Esophagus mucosa (tissue), 1 donor: ENCODE measurements around the gene ADAT1. TPM values are rescaled to one million over a fixed set of nuclear protein-coding genes. Genes with fewer than 3 reads are reported as not detected.

ENCODE experiments used
- ATAC-seq: fragments of 200-7000 bp; cut with Tn5 transposase; one replicate; pipeline ENCODE4 v1.9.1; 2020
- total RNA-seq: library from RNA; stranded (reverse); gene quantifications from one replicate; pipeline ENCODE4 v1.2.4, GENCODE V29; 2023
- donor health status: DM: yes; HTN: yes; CAD: no.

The ADAT1 gene, protein sequence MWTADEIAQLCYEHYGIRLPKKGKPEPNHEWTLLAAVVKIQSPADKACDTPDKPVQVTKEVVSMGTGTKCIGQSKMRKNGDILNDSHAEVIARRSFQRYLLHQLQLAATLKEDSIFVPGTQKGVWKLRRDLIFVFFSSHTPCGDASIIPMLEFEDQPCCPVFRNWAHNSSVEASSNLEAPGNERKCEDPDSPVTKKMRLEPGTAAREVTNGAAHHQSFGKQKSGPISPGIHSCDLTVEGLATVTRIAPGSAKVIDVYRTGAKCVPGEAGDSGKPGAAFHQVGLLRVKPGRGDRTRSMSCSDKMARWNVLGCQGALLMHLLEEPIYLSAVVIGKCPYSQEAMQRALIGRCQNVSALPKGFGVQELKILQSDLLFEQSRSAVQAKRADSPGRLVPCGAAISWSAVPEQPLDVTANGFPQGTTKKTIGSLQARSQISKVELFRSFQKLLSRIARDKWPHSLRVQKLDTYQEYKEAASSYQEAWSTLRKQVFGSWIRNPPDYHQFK
- total RNA-seq, result 25.5 TPM

DNA sequence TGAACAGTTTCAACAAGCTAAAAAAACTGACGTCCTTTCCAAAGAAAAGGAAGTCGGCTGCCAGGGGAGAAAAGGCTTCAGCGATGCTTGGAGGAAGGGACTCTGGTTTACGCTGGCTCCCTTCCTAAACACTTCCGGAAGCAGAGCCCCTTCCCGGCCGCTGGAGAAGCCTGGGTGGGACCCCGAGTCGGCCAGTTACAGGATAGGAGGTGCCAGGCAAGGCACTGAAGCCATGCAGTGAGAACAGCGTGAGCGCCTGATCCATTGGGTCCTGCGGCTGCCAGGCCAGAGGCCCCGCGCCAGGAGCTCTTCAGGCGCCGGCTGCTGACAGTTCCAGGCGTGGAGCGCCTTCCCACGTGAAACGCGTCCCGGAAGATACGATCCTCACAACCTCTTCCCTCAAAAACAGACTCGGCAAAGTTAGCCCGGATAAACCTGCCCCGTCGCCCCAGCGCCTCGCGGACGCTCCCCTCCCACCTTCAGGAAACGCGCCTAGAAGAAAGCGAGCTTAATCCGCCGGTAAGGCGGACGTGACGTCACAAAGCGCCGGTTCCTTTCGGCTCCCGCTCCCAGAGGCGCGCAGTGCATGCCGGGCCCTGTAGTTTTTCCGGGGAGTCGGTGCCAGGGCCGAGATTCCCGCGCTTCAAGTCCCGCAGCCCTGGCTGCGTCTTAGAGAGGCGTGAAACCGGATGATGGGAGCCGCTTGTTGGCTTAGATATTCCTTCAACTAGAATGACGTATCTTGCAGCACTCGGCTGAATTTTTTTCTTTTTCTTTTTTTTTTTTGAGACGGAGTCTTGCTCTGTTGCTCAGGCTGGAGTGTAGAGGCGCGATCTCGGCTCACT is at the start of gene ADAT1:
Gene ADAT1, minus strand, starts transcription at position 521 of the 845 bp plus-strand sequence. CDS start 2,482 bp downstream, outside the sequence.
- ATAC-seq, result peak; percentile 97

DNA sequence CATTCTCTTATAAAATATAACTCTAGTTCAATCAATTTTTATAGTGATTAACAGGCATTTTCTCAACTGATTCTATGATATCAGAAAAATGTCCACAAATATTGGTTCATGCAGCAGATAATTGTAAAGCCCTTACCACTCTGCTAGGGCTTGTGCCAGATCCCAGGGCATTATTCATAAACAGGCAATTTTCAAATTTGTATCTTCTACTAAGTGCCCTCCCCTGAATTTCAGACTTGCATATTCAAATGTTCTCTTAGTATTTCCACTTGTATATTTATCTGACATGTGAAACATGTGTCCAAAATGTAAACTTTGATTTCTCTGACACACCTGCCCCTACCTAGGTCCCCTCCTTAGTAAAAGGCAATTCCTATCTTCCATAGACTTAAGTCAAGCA is 44.4 kb upstream of the ADAT1 start:
- ATAC-seq, result no peak

DNA sequence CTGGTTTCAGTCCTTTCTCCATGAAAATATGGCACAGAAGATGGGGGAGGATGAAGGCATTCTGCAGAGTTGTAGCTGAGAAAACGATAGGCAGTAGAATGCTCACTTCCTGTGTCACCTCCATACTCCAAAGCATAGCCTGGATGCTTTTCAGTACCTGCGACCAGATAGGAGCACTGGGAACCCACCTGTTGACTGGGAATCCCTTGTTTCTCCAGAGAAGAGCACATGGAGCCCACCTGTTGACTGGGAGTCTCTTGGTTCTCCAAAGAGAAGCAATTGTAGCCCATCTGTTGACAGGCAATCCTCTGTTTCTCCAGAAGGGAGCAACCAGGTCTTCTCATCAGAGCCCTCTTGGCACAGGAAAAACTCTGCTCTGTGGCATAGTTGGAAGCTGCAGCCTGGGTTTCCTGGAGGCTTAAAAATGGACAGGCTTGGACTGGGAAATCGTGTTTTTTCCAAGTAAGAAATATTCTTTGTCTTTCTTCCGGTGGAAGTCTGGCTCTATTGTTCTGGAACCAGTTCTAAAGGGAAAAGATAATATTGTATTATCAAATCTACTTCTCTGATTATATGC is 37.7 kb upstream of the ADAT1 start:
- ATAC-seq, result no peak

DNA sequence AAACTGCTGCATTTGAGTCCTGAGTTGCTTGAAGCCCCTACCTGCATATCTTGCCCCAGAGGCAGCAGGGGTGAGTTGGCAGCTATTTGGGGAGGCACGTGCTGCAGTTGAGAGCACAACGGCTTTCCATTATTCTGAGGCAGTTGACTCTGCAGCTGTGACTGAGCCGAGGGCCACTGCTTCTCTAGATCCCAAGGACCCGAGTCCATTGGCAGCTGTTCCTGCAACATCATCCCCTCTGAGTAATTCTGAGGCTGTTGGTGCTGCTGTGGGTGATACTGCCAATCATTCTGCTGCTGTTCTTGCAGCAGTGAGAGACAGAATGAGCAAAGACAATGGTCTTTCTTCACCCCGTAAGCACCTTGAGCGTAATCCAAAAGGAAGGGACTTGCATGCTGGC is 37.2 kb upstream of the ADAT1 start:
- no peak for ATAC-seq

DNA sequence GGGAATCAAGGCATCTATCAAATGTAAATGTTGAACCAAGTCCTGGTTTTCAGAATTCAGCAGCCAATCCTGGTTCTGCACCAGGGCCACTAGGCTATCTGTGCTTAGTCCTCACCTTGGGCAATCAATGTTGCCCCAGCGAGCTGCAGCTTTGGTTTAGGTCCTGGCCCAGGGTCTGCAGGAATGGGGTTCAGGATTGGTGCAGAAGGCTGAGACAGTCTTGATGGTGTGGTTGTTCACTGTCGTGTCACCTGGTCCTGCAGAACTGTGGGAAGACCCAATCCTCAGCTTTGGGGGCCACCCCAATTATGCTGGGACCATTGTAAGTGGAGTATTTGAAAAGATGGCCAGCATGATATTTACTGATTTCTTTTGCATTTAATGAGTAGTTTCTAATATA is 35.1 kb upstream of the ADAT1 start:
- no peak for ATAC-seq

DNA sequence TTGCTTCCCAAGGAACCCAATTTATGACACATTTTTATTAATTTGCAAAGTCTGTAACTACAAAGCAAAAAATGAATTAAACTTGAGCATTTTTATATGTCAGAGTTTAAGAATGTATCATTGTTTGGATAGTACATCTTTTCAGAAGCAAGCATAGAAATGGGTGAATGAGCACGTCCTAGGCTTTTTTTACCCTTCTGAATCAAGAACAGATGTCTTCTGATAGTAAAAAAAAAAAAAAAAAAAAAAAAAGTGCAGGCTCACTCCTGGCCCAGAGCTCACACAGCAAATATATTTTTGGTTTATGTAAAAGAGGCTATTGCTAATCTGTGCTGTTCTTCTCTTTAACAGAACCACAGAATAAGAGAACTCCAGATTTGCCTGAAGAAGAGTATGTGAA is 30.8 kb upstream of the ADAT1 start:
- no peak for ATAC-seq

DNA sequence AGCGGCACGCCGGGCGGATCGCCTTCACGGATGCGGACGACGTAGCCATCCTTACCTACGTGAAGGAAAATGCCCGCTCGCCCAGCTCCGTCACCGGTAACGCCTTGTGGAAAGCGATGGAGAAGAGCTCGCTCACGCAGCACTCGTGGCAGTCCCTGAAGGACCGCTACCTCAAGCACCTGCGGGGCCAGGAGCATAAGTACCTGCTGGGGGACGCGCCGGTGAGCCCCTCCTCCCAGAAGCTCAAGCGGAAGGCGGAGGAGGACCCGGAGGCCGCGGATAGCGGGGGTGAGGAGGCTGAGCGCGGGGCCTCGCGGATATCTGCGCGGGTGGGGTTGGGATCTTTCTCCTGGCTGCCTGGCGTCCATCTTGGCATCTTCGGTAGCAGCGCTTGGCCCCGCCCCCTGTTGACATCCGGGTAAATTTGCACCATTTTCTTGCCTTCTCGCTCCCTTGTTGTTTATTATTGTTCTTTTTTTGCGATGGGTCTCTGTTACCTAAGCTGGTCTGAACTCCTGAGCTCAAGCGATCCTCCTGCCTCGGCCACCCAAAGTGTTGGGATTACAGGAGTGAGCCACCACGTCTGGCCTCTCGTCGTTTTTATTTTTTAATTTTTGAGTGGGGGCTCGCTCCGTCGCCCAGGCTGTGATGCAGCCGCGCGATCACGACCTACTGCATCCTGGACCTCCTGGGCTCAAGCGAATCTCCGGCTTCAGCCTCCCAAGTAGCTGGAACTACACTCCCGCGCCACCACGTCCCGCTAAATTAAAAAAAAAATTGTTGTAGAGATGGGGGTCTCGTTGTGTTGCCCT is 25.4 kb upstream of the ADAT1 start:
- ATAC-seq, result peak; percentile 63

DNA sequence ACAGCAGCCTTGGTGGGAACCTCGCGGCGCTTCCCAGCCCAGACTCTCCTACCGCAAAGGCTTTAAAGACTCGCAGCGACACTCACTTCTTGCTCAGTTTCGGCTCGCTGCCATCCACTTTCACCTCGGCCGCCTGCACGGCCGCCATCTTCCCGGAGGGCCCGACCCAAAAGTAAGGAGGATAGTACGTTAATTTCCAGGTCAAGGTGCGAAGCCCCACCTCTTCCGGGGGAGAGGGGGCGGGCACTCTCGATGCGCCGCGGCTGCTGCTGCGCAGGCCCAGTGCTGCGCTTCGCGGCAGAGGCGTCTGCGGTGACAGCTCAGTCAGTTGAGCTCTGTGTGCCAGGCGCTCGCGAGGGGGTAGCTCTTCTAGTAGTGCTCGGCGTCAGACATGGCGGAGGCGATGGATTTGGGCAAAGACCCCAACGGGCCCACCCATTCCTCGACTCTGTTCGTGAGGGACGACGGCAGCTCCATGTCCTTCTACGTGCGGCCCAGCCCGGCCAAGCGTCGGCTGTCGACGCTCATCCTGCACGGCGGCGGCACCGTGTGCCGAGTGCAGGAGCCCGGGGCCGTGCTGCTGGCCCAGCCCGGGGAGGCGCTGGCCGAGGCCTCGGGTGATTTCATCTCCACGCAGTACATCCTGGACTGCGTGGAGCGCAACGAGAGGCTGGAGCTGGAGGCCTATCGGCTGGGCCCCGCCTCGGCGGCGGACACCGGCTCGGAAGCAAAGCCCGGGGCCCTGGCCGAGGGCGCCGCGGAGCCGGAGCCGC is 24.6 kb upstream of the ADAT1 start, which contains the start of the genes KARS1 and TERF2IP:
Gene KARS1, minus strand, starts transcription at position 174 of the 773 bp plus-strand sequence. Its CDS starts 26 bp downstream, at position 148.
Gene TERF2IP, plus strand, starts transcription at position 282 of the 773 bp plus-strand sequence. Its CDS starts 110 bp downstream, at position 392.
- ATAC-seq, result peak; percentile 98

DNA sequence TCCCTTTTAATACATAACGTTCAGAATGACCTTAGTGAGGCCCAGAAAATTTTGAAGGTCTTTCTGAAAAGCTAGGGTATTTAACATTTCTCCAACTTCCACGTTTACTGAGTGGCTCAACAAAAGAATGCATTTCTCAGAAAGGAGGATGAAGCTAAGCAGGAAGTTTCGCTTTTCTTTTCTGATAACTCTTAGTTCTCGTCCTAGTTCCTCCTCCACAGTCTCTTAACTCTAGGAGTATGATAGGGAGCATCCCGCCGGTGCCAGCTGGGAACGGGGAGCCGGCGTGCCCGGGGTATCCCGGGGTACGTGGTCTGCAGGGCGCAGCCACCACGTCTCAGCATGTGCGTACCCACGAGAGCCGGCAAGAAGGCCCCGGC is 24.0 kb upstream of the ADAT1 start:
- ATAC-seq, result peak; percentile 30

DNA sequence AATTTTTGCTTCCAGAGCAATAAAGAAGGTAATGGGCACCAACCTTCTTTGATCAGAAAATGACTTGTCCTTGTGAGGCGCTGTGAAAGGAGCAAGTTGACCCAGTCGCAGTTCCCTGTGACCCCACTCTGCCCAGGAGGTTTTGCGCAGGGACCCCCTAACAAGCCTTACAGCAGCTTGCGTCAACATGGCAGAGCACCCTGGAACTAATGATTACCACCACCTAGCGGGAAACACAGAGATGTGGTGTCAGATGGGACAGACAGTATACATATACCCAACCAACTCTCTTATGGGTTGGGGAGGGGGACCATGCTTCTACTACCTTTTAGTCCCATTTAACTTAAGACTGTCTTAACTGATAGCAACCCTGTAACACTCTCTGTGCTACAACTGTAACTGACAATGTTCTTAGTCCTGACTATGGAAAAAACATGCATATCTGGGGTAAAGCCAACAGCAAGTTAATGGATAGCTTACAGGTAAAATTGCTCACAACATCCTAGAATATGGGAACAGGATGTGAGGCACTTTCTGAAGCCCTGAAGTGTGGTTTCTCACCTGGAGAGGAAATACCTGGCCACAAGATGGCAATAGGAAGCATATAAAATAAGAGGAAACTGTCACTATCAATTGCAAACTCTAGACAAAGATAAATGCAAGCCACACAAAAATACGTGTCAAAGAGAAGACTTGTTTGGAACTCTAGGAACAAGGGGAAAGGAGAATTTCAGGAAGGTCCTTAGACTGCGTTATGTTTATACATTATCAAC is 21.3 kb upstream of the ADAT1 start:
- ATAC-seq, result no peak

DNA sequence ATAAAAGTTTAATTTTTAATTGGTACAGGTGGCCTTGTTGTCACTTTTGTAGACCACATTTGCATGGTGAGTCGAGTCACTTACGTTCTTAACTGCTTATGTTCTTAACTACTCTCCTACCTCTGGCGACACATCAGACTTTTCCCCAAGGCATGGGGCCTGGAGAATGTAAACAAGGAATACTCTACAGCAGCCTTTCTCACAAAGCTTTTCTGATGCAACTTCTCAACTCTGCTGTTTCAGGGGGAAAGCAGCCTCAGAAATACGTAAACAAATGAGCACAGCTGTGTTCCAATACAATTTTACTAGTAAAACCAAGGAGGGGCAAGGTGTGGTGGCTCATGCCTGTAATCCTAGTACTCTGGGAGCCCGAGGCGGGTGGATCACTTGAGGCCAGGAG is 17.5 kb upstream of the ADAT1 start:
- ATAC-seq, result no peak

DNA sequence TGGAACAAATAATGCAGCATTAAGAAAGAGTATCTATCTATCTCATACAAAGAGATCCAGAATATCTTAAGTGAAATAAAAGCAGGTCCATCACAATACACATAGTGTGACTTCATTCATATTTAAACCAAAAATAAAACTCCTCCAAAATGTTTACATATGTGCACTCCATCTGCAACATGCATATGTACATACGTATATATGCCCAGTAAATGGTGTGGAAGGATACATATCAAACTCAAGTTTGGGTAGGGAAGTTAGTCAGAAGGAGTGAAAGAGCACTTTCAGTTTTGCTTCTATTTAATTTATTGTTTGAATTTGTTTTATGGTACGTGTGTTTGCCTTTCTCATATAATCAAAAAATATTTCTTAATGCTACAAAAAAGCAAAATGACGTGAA is 12.0 kb upstream of the ADAT1 start:
- no peak for ATAC-seq

DNA sequence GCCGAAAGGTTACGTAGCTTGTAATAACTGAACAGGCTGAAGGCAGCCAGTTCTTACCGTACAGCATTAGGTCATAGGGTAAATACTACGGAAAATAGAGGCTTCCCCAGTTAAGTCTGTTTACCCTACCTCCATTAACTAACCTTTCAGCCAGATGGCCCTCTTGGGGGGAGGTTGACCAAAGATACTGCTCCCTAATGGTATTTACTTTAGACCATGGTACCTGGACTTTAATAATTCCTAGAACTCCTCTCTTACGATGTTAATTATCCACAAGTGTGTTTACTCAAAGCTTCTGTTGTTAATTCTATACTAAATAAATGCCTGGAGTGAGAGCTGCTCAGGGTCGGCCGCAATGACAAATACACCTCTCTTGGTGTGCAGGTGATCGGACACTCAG is 9.8 kb upstream of the ADAT1 start:
- no peak for ATAC-seq

DNA sequence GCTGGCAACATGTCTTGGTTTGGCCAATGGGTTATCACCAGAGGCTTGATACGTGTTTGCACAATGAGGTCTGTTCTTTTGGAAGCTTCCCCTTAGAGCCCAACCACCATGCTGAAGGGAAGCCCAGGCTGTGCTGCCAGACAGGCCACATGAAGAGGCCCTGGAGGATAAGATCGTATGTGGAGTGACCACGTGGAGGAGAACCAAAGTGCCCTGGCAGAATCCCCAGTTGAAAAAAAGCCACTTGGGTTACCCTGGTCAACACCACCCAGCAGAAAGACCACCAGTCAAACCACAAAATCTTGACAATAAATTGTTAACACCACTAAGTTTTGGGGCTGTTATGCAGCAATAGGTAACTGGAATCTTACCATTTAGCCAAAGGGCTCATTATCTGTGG is 7.0 kb upstream of the ADAT1 start:
- ATAC-seq, result no peak

DNA sequence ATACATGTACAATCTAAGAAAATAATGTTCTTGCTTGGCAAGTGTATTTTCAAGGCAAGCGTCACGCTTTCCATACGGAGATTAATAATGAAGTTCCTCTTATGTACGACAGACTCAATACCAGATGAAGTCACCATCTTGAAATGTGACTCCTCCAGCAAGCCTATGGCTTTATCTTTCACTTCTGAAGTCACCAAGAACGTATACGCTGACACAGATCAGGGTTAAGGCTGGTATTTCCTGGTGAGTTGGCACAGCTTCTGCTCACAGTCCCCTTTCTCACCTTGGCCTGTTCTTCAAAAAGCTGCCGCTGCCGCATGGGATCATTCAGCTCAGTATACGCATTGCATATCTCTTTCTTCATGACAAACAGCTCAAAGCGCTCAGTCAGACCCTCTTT is 6.1 kb upstream of the ADAT1 start:
- ATAC-seq, result no peak

DNA sequence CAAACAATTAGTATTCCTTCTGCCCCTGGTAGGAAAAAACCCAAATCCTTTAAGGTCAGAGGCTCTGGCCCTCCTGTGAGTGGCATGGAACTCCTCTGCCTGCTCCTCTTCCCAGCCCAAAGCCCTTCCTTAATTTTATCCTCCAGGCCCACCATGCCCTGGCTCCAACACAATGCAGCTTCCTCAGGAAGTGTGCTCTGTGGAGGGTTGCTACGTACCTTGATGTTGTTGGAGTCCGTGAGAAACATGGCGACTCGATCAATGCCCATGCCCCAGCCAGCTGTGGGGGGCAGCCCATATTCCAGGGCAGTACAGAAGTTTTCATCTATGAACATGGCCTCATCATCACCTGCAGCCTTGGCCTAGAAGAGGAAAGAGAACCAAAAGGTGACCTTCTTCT is 5.3 kb upstream of the ADAT1 start:
- ATAC-seq, result no peak

DNA sequence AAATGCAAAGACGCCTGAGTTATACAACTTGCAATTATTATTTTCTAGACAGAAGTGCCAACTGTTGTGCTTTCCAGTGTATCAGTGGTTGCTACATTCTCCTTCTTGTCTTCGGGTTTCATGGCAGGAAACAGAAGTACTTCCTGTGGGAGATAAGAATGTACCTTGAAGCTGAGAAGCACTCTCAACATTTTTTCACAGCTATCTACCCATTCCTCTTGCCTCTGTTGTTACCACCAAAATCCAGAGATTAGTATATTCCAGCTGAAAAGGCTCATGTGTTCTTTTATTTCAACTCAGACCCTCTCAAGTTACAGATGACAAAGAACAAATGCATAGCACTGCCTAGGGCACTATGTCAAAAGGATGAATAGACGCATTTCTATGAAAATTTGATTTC is 4.8 kb upstream of the ADAT1 start:
- ATAC-seq, result no peak

DNA sequence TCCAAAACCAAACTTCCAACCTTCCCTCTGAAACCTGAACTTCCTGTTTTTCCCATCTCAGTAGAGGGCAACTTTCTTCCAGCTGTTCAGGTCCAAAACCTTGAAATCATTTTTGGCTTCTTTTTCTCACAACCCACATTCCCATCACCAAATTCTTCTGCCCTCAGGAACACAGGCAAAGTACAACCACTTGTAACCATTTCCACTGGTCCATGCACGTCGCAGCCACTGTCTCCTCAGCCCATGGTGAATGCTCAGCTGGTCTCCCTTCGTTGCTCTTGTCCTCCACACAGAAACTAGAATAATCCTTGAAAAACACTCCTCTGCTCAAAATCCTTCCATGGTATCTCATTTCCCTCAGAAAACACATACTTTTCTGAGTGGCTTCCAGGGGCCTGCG is 3.7 kb upstream of the ADAT1 start:
- ATAC-seq, result no peak

DNA sequence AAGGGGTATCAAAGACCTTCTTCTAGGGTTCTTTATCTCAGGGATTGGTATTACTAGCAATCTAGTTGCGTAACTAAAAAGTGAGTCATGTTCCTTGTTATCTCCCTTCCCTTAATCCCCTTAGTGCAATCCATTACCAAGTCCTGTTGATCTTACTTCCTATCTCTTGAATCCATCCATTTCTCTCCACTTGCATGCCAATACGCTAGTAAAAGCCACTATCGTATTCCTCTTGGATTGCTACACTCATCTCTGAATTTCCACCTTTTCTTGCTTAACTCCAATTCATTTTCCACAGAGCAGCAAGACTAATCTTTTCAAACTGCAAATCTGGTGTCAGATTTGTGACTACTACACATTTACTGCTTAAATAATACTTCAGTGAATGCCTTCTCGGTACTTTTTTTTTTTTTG is 1.8 kb upstream of the ADAT1 start:
- ATAC-seq, result no peak

DNA sequence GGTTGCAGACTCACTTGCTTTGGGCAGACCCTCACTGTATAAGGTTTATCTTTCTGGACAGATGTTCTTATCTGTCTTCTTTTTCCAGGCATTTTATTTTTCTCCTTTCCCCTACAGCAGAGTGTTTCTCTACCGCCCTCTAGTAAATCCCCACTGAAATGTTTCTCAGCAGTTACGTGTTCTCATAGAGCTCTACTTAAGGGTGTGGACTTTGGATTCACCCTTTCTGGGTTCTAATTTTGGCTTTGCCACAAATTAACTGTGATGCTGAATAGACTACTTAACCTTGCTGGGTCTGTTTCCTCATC is 2.0 kb downstream of the ADAT1 start:
- ATAC-seq, result no peak
